Inferior parietal cortex (tissue), 1 donor: ENCODE results near the gene GZMM.

Source experiments
- DNase-seq: peaks from one replicate; pipeline ENCODE4 v3.0.0-alpha.2; 2016; ENCODE audit errors: extremely low spot score

GZMM gene

DNA sequence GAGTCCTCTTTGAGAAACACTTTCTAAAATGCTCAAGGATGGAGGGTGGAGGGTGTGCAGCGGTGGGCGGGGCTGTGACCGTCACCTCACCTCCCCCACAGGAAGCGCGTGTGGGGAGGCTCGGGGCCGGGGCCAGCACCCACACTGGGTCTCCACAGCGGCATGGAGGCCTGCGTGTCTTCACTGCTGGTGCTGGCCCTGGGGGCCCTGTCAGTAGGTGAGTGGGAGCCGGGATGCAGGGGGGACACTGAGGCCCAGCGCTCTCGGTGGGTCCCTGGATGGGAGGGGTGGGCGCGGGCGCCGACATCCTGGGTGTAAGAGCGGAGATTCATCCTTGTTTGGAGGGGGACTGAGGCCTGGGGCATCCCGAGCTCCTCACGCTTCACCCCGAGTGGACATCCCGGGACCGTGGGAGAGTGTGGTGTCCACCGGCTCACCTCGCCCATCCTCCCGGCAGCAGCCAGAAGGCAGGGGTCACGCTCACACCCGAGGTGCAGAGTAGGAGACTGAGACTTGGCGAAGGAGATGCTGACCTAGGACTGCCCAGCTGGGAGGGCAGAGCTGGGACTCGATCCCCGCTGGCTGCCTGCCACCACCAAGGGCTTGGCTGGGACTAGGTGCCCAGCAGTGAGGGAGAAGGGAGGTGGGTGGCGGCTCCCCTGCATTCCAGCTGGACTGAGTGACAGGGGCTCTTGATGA is at the start of gene GZMM:
GZMM (plus strand) TSS at position 144 of the 699 bp plus-strand sequence; CDS start at position 163, 19 bp downstream.
- no peak for DNase-seq

GRCh38 chr19:494171-495080 is 49.4 kb upstream of the GZMM start:
- no peak for DNase-seq

DNA sequence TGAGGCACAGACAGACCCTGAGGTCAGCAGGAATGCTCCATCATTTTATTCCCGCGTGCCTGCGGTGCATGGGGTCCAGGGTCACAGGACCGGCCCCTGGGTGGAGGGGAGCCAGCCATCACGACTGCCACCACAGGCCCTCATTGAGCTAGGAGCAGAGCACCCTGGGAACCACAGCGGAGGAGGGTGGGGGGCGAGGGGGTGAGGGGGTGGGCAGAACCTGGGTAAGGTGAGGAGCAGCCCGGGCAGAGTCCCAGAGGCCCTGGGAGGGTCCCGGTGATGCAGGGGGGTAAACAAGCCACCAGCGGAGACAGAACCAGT is 48.8 kb upstream of the GZMM start:
- no peak for DNase-seq

DNA sequence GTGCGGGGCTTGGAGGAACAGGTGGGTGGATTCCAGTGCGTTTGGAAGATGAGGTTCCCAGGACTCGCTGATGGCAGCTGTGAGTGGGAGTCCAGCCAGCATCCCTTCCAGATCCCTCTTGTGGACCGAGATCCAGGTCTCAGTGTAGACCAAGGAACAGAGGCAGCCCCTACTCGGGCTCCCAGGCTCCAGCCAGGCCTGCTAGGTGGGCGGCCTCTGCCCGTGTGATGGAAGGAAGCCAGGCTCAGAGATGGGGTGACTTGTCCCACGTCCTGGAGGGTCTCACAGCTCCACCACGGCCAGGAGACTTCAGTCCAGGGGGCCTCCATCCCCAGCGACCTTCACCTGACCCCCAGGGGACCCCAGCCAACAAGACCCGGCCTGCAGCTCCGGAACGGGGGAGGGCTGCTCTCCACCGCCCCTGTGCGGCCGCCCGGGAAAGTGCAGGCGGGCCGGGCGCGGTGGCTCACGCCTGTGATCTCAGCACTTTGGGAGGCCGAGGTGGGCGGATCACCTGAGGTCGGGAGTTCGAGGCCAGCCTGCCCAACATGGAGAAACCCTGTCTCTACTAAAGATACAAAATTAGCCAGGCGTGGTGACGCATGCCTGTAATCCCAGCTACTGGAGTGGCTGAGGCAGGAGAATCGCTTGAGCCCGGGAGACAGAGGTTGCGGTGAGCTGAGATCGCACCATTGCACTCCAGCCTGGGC is 48.3 kb upstream of the GZMM start:
- DNase-seq = no peak

GRCh38 chr19:496112-496665 is 47.7 kb upstream of the GZMM start, which contains the start of gene MADCAM1:
MADCAM1 (plus strand) TSS chr19:496486; CDS start chr19:496500, 14 bp downstream.
- DNase-seq = no peak

DNA sequence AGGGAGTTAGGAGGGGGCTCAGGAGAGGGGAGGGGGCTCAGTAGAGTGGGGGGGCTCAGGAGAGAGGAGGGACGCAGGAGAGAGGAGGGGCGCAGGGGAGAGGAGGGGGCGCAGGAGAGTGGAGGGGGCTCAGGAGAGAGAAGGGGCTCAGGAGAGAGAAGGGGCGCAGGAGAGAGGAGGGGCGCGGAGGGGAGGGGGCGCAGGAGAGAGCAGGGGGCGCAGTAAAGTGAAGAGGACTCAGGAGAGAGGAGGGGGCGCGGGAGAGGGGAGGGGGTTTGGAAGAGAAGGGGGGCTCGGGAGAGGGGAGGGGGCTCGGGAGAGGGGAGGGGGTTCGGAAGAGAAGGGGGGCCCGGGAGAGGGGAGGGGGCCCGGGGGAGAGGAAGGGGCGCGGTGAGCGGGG is 46.9 kb upstream of the GZMM start:
- DNase-seq = no peak

DNA sequence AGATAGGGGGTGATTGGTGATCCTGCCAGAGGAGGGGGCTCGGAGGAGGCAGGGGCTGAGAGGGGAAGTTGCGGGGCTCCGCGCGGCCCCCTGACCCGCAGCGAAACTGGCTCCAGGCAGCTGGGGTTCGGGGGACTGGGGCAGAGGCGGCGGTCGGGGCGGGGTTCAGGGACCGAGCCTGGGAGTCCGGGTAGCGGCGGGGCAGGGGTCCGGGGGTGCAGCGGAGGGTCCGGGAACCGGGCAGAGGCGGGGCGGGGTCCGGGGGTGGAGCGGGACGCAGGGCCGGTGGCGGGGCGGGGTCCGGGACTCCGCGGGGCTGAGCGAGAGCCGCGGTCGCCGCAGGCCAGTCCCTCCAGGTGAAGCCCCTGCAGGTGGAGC is 46.4 kb upstream of the GZMM start:
- DNase-seq = no peak

GRCh38 chr19:497869-498510 is 45.9 kb upstream of the GZMM start:
- DNase-seq = no peak

GRCh38 chr19:498511-498891 is 45.4 kb upstream of the GZMM start:
- no peak for DNase-seq

DNA sequence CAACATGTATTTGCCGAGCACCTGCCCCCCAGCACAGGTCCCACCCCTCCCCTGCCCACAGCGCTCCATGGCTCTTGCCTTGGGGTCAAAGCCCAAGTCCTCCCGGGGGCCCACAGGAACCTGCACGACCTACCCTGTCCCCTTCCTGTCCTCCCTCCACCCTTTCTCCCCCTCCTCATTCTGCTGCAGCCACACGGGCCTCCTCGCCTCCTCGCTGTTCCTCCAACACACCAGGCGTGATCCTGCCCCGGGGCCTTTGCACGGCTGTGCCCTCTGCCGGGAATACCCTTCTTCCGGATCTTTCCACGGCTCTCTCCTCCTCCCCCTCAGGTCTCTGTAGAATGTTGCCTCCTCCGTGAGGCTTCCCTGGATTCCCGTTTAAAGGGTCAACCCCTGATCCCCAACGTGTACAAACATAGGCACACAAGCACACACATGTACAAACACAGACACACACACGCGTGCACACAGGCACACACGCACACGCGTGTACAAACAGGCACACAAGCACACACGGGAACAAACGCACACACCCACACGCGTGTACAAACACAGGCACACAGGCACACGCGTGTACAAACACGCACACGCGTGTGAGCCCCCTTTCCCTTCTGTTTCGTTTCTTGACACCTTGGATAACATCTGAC is 44.8 kb upstream of the GZMM start:
- no peak for DNase-seq

DNA sequence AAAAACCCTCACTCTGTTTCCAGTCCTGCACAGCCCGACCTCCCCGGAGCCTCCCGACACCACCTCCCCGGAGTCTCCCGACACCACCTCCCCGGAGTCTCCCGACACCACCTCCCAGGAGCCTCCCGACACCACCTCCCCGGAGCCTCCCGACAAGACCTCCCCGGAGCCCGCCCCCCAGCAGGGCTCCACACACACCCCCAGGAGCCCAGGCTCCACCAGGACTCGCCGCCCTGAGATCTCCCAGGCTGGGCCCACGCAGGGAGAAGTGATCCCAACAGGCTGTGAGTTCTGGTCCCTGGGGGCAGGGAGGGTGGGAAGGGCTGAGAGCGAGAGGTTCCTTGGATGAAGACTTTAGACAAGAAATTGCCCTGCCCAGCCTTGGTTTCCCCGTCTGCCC is 42.2 kb upstream of the GZMM start:
- no peak for DNase-seq

GRCh38 chr19:504616-505015 is 39.2 kb upstream of the GZMM start:
- no peak for DNase-seq

DNA sequence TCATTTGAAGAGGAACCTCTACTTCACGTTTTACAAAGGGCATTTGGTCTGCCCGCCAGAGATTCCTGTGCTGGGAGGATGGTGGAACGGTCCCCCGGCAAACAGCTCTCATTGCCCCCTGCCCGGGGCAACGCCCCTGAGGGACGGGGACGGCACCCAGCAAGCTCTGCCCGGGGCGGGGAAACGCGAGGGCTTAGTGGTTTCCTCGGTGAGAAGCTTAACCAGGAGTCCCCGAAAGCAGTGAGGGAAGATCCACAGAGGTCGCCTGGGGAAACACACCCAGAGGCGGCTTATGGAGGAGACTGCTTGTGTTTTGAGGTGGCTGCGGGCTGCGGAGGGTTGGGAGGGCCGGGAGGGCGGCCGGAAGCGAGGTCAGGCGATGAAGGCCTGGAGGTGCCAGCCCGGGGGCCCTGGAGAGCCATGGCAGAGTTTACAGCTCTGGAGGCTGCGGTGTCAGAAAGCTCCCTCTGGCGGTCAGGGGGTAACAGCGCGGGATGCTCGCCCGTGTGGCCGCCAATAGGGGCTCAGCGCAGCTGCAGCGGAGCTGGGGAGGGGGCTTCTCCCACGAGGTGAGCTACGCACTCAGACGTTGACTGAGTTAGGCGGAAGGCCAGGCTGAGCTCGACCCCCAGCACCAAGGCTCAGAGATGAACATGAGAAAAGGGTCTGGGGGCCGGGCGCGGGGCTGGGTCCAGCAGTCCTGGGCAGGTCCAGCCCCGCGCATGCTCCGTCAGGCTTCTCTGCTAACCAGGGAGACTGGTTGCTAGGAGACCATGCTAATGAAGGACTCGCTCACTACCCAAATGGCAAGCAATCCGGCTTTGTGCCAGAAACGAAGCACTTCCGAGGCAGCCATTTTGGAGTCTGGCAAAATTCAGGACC is 37.2 kb upstream of the GZMM start:
- DNase-seq = peak; percentile 89

DNA sequence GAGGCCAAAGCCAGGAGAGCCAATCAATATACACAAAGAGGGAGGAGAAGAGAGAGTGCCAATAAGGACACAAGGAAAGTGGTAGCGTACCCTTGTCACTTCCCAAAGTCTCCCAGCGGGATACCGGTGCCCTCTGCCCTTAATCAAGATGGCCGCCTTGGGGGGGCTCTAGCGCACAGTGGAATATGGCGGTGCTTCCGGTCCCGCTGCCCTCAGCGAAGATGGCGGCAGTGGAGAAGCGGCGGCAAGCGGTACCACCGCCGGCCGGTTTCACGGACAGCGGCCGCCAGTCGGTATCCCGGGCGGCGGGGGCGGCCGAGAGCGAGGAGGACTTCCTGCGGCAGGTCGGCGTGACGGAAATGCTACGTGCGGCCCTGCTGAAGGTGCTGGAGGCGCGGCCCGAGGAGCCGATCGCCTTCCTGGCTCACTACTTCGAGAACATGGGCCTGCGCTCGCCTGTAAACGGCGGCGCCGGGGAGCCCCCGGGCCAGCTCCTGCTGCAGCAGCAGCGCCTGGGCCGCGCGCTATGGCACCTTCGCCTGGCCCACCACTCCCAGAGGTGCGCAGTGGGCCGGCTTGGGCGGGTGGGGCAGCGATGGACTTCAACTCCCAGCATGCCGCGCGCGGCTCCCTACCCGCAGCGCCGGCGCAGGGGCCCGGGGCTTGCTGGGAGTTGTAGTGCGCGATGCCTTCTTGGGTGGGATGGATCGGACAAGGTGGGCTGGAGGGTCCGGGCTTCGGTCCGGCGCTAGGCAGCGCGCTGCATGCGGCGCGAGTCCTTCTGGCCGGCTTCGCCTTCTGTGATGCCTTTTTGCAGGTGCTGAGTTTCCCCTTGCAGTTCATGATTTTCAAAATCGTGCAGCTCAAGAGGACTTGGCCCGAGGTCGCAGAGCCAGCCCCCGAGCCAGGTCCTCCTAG is 36.3 kb upstream of the GZMM start, which contains the start of gene TPGS1:
TPGS1 (plus strand) TSS at position 212 of the 918 bp plus-strand sequence; CDS start at position 222, 10 bp downstream.
- peak; percentile 100 for DNase-seq

GRCh38 chr19:508204-509150 is 35.4 kb upstream of the GZMM start:
- no peak for DNase-seq

DNA sequence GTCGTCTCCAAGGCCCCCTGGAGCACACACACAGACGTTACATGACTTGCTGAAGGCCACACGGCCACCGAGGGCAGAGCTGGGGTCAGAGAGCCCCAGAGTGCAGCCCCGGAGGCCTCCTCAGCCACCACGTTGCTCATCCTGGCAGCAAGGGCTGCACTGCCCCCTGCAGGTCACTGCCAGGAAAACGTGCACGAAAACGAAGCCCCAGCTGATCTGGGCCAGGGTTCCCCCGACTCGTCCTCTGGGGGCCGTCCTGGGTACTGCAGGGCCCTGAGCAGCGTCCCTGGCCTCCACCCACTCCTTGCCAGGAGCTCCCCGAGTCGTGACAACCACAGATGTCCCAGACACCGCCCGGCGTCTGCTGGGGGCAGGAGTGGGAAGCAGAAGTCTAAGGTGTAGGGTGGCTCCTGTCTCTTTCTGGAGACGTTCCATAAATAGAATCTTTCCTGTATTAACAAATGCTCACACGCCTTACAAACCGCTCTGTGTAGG is 33.2 kb upstream of the GZMM start:
- DNase-seq = peak; percentile 74

- no peak for DNase-seq
Measured at GRCh38 chr19:511101-511851, 32.6 kb upstream of the GZMM start.
